ENCODE data around the gene SIL1.
"Not testable (repeated sequence)": the region's sequence is repeated elsewhere in the genome, so short reads cannot be mapped to it uniquely, and the experiment has no call there.

The SIL1 gene

DNA sequence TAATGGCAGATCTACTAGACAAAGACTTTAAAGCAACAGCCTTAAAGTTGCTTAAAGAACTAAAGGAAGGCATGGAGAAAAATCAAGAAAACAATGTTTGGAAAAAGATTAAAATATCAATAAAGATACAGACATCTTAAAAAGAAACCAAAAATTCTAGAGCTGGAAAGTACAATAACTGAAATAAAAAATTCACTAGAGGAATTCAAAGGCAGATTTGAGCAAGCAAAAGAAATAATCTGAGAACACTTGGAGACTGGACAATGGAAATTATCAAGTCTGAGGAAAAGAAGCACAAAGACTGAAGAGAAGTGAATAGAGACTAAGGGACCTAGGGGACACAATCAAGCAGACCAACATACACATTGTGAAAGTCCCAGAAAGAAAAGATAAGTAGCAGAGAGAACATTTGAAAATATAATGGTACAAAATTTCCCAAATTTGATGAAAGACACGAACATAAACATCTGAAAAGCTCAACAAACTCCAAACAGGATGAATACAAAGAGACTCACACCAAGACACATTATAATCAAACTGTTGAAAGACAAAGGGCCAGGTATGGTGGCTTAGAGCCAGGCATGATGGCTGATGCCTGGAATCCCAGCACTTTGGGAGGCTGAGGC lies 26.3 kb downstream of the SIL1 start:
- no peak for DNase-seq

DNA sequence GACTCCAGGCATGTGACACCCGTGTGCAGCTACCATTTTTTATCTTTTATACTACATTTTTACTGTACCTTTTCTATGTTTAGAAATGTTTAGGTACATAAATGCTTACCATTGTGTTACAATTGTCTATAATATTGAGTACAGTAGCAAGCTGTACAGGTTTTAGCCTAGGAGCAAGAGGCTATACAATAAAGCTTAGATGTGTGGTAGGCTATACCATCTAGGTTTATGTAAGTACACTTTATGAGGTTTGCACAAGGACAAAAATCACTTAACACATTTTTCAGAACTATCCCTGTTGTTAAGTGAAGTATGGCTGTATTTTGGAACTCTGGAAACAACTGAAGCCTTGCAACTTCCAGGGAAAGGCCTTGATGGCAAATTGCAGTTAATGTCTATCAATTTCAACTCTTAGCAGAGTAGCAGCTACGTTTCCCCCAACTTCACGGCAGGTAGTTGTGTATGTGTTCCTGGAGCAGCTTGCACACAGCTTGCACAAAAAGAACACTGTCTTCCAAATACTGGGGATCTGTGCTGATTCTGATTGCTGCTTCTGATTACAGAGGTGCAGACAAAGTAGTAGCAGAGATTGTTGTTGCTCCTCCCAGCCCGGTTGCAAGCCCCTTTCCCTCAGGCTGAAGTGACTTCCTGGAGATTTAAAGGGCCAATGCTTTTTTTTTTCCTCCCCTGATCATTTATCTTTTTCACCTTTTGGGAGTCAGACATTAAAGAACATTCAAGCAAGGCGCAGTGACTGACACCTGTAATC lies 30.0 kb downstream of the SIL1 start:
- DNase-seq: no peak

DNA sequence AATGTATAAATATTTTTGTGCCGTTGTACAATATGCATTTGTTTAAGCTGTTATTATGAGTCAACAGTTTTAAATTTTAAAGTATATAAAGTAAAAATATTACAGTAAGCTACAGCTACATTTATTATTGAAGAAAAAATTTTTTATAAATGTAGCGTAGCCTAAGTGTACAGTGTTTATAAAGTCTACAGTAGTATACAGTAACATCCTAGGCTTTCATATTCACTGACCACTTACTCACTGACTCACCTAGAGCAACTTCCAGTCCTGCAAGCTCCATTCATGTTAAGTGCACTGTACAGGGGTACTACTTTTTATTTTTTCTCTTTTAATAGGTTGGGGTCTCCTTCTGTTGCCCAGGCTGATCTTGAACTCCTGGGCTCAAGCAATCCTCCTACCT lies 30.6 kb downstream of the SIL1 start:
- no peak for DNase-seq

DNA sequence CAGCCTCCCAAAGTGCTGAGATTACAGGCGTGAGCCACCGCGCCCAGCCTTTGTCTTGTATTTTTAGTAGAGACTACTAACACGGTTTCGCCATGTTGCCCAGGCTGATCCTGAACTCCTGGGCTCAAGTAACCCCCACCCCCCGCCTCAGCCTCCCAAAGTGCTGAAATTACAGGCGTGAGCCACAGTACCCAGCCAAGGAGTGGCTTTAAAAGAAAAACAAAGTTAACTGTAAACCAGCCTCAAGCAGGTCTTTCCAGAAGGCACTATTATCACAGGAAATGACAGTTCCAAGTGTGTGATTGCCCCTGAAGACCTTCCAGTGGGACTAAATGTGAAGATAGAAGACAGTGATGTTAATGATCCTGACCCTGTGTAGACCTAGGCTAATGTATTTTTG lies 31.1 kb downstream of the SIL1 start:
- DNase-seq: no peak

DNA sequence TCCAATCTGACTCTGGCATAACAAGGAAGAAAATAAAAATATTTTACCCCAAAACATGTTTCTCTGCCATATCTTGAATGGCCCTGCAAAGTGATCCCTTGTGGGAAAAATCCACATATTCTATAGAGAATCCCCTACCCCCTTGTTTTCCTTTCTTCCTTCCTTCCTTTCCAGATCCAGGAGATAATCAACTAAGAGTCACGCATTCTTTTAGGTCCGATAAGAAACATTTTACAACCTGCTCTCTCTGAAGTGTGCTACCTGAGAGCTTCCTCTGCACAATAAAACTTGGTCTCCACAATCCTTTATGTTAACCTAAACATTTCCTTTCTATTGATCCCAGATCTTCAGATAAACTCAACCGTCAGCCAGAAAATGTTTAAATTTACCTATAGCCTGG lies 33.3 kb downstream of the SIL1 start:
- not testable (repeated sequence) for DNase-seq

DNA sequence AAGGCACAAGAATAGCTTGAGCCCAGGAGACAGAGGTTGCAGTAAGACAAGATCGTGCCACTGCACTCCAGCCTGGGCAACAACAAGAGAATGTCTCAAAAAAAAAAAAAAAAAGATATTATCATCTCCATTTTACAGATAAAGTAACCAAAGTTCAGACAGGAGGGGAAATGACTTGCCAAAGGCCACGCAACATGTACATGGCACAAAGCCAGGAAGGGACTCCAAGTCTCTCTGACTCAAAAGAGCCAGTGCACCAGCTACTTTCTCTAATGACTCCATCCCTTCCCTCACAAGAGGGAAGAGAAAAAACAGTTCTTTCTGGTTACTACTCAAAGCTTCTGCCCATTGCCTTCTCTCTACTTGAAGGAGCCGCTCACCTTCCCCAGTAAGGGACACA lies 34.1 kb downstream of the SIL1 start:
- DNase-seq: no peak

DNA sequence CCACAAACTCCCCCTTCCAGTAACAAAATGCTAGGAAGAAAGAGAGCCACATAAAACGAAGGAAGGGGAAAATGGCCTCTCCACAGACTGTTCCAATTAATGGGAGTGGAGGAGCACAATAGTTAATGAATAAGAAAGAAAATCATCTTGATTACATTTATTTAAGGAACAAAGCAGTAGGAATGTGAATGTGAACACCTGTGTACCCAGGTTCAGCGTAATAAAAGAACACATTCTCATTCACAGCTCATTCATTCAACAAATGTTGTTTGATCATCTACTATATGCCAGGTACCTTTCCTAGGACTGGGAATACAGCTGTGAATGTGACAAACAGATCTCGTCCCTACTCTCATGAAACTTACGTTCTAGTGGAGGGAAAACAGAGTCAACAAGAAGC lies 35.7 kb downstream of the SIL1 start:
- DNase-seq: no peak

DNA sequence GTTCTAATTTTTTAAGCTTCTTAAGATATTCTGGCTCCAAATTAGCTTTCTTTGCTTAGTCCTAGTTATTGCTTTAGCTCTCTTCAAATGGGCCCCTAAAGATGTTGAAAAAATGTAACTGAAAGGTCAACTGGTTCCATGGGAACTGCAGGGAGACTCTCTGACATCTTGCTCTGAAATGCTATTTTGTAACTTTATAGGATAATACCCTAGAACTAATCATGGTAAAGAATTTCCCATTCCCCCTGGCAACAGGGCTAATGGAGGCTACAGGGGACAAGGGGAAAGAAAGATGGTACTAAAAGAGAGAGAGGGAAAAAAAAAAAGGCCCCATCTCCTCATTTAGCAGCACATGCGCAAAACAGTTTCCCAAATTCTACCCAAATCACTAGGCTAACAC lies 39.4 kb downstream of the SIL1 start:
- DNase-seq: no peak

DNA sequence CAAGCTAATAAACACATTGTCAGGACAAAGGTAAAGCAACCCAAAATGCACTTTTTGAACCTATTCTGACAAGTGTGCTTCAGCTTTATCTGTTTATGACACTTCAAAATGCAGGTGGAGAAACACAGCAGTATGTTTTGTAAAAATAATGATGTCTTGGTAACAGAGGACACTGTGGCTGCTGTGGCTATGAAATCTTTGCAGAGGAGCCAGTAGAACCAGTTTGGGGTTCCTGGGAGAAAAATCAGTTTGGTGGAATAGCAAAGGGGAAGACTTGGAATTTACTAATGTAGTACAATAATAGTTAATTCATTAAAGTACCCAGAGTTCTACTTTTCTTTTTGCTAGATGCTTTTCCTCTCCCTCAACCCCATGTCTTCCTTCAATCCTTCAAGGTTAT lies 40.6 kb downstream of the SIL1 start:
- DNase-seq: no peak

DNA sequence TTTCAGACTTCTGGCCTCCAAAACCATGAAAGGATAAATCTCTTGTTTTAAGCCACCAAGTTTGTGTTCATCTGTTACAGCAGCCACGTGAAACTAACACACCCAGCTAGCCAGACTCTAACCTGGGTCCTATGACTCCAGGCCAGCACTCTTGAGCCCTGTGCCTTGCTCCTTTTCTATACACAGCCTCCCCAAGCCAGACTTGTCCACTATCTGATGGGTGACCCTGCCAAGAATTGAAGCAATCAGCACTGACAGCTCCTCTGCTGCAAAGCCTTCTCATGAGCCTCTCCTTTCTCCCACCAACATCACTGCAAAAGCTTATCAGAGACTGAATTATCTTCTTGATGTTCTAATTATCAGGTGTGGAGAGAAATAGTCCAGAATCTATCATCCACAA lies 41.4 kb downstream of the SIL1 start:
- DNase-seq: no peak

DNA sequence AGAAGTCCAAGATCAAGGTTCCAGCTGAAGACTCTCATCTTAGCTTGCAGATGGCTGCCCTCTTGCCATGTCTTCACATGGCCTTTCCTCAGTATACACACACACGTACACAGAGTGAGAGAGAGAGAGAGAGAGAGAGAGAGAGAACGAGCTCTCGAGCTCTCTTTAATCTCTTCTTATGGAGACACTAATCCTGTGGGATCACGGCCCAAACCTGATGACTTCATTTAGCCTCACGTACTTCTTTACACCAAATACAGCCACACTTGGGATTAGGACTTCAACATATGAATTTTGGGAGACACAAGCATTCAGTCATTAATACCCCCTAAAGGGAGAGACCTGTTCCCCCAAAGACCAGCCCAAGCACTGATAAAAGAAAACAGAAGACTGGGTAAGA lies 42.8 kb downstream of the SIL1 start:
- no peak for DNase-seq

DNA sequence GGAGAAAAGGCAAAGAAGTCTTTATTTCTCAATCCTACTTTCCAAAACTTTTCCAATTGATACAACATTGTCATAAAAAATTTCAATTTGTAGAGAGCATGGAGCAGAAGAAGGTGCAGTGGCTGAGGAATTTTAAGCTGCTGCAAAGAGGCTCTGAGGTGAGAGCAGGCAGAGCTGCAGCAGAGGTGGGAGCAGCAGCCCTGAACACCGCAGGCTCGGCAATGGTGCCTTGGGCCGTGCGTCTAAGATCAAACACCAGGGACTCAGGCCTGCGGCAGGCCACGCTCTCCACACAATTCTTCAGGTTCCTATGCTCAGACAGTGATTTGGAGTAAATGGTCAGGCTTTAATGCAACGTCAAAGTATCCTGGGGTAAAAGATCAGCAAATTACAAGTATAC lies 46.3 kb downstream of the SIL1 start:
- no peak for DNase-seq

DNA sequence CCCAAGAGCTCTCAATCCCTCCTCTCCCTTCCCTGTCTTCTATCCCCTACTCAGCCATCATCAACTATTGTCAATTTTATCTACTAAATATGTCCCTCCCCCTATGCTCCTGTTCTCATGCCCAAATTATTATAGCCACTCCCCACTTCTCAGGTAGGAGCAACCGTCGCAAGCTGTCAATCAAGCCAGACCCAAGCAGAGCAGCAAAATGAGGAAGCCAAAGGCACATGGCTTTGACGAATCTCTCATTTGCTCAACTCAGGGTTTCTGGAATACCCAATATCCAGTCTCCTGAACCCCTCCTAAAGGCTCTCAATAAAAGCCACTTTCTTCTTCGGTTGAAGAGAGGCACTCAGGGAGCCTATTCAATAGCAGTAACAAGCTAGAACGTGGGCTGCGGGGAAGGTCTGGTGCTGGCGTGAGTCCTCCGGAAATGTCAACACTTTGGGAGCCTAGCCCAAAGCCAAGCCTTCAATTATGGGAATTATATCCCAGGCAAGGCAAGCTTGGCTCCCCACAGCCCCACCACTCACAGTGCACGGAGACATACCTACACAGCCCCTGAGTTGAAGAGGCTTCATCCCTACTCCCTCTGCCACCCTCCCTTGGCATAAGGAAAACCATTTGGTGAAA lies 47.7 kb downstream of the SIL1 start:
- no peak for DNase-seq

DNA sequence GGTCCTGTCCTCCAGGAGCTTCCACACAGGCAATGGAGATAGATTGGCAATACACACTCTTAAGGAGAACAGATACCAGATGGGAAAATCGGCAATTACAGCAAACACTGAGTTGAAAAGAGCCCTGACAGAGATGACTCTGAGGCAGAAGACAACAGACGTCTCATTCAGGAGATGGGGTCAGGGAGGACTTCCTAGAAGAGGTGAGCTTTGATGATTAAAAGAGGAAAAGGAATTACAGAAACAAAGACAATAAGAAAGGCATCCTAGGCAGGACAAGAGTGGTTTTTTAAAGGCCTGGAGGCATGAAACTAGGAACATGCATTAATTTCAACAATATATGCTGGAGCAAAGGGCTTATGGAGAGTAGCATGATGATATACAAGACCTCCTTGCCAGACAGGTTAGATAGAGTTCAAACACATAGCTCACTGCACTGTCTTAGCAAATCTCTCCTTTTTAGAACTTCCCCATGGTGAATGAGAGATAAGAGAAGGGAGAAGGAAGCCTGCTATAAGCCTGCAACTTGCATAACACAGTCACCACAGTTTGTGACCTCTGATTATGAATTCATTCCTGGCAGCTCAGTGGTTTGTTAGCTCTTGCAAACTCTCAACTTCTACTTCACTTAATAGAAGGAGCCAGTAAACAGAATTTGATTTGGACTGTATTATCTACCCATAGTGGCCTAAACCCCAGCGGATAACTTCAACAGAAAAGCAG lies 48.5 kb downstream of the SIL1 start:
- no peak for DNase-seq

DNA sequence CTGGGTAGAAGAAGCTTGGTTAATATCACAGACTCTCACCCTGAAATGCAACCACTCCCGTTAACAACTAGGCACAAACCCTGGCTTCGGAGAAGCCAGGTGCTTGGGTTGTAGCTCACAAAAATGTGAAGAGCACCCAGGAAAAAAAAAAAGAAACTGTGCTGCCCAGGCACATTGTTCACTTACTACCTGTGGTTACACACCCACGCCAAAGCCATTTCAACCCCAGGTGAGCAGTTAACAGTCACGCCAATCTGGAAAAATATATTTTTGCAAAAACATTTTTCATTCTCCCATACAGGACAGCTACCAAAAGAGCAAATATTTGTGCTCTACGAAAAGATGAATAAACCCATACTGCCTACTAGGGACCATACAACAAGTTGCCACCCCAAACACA lies 49.2 kb downstream of the SIL1 start:
- no peak for DNase-seq

DNA sequence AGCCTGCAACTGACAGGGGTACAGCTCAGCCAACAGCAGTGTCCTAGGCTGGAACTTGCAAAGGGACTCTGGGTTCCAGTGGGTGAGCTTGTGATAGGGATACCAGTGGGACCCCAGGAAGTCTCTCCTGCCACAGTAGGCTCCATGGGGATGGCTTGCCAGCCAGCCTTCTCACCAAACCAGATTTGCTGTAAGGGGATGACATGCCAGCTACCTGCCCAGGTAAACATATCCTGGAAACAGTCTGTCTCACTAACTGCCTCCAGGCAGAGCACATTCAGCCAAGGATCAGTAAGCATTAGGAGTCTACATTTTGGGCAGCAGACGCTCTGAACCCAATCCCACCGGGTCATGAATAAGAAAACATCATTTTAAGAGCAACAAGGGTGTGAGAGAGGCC lies 49.9 kb downstream of the SIL1 start:
- DNase-seq: no peak

DNA sequence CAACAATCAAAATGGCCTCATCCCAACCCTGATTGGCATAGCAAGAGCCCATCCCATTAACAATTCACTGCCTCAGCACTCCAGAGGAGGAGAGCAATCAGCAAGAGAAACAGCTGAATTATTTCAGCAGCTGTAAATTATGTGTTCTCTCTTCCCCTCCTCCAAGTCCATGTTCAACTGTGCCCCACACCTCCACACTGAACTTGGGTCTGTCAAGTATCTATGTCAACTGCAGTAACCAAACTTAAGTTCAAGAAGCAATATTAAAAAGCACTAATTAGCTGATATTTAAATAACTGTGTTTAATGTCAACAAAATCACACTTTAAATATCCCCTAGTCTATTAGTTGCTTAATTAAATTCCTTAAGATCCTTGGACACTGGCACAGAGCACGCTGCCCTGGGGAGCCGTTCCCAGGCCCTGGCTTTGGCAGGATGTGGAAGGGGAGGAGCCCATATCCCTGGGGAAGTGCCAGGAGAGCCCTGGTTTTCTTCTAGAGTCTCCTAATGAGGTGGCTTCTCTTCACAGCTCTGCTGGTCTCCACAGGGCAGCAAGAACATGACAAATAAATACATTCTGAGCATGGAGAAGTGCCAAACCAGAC lies 50.6 kb downstream of the SIL1 start:
- no peak for DNase-seq

DNA sequence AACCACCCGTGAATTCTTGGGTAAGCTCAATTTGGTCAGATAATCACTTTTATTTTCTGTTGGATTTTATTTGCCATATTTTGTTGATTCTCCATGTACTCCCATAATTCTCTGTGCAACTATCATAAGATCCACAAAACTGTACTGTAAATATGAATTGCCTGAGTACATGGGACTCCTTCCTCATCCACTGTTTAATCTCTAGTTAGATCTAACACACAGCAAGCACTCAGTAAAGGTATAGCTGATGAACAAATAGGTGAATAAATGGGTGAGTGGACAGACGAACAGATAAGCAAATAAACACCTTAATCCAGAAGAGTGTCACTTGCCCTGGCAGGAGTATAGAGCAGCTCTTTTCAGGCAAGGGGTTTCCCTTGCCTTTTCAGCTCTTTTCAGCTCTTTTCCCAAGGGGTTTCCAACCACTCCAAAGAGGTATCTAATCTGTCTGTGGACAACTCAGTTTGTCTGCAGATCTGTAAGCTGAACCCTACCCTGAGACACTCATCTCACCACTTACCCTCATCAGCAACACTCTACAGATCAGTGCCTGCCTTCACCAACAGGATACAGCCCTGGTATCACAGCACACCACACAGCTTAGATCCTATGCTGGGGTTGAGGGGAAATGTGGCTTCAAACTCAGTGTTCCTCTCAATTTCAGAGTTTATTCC lies 51.2 kb downstream of the SIL1 start:
- no peak for DNase-seq

DNA sequence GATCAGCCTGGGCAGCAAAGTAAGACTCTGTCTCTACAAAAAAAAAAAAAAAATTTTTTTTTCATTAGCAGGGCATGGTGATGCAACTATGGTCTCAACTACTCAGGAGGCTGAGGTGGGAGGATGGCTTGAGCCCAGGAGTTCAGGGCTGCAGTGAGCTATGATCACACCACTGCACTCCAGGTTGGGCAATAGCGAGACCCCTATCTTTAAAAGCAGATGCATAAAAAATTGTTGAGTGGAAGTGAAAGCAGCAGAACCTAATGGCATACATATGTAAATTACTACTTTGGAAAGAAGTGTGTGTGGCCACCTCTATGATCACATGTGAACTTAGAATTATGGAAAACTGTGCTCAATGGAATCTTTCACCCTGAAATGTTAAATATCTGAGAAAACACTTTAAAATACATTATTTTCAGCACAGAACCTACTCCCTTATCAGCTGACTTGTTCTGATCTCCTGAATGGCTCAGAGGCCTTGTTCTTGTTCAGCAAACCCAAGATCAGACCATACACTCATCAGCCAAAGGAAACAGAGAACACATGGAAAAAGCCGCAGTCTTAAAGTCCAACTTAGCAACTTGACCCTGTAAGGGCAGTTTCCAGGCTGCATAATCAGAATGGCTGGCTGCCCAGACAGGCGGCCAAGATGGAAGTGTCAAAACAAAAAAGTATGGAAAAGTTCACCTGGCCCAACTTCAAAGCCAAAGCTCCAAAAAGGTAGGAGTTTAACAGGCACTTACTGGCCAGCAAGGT lies 56.5 kb downstream of the SIL1 start:
- DNase-seq: no peak

DNA sequence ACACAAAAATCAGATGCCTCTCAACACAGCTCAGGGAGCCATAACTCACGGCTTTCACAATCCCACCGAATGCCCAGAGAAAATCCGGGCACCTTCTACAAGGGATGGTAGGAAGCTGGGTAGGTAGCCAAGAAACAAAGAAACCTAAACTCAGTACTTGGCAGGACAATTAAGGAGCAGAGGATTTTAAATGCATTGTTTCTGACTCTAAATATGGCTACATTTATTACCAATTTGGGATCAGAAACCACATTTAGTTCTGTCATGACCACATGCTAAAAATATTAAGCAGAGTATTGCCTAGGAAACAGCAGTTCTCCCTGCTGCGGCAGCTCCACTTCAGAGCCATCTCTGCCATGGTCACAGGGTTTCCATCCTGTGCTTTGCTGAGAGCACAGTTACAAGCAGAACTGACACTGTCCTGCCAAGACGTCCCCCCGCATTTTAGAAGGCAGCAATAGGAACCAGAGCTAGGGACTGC lies 57.5 kb downstream of the SIL1 start:
- DNase-seq: no peak

DNA sequence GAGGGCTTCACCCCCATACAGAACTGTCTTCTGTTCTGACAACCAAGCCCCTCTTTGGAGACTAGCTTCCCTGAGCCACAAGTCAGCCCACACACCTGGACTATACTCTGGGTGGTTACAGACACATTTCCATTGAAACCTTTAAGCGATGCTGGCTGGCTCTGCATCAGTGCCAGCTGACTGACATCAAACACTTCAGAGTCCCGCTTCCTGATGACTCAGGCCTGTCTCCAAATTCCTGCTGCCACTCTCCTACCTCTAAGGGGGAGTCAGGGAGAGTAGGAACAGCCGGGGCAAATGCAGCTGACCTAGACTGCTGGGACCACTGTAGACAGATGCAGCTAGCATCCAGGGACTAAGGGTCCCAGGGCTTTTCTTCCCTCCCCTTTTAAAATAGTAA lies 59.4 kb downstream of the SIL1 start:
- DNase-seq: no peak

DNA sequence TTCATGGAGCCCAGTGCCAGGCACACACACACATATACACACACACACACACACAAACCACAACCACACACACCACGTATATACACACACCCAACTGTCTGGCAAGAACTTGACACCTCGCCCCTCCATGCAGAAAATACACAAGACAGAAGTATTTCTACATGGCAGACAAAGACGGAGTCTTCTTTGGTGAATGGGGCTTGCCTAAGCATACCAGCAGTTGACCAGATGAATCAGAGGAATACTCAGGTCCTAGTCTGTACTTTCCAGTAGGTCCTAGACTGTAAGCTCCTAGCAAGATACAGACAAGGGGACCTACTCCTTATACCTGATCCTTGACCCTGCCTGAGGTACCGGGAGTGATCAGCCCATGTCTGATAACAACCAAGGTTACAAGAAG lies 60.1 kb downstream of the SIL1 start:
- no peak for DNase-seq
